GM23338 (cell line): ENCODE data around the gene VGLL4.

Experiments used
- CREB1 ChIP-seq: fragments of 250-450 bp; sonication (Bioruptor Pico); IDR thresholded peaks from 2 replicates; pipeline ENCODE4 v1.5.0; 2020; ENCODE audit warnings: low read depth, mild to moderate bottlenecking, moderate library complexity
- CTCF ChIP-seq, 2 experiments: fragments of 200-600 bp in 1 of 2; sonication (generic) in 1 of 2; conservative IDR thresholded peaks; 2 replicates each; pipeline versions ENCODE4 v1.5.1 to v1.6.1; 2016 to 2017; ENCODE audit warnings: antibody characterized with exemption in 2 of 2, low read depth in 2 of 2, mild to moderate bottlenecking in 2 of 2, moderate library complexity in 1 of 2
- ETS1 ChIP-seq: IDR thresholded peaks from 2 replicates; pipeline ENCODE4 v1.6.1; 2016; ENCODE audit warnings: antibody characterized with exemption
- EZH2 ChIP-seq: fragments of 200-600 bp; sonication (generic); IDR thresholded peaks from one replicate; pipeline ENCODE4 v1.8.0; 2017; ENCODE audit warnings: antibody characterized with exemption, mild to moderate bottlenecking, low read depth; ENCODE audit not compliant: unreplicated experiment
- EZH2phosphoT487 ChIP-seq: fragments of 200-600 bp; sonication (generic); IDR thresholded peaks from one replicate; pipeline ENCODE4 v1.8.1; 2018; ENCODE audit warnings: antibody characterized with exemption; ENCODE audit not compliant: unreplicated experiment
- NANOG ChIP-seq: IDR thresholded peaks from 2 replicates; pipeline ENCODE4 v1.6.1; 2016; ENCODE audit warnings: antibody characterized with exemption, borderline replicate concordance
- POLR2AphosphoS5 ChIP-seq: IDR thresholded peaks from 2 replicates; pipeline ENCODE4 v1.6.1; 2016; ENCODE audit warnings: antibody characterized with exemption, low read depth
- TF ChIP-seq, protein P1 (sequence below): IDR thresholded peaks from one replicate; pipeline ENCODE4 v1.6.1; 2018; ENCODE audit warnings: antibody characterized with exemption; ENCODE audit not compliant: unreplicated experiment

DNA sequence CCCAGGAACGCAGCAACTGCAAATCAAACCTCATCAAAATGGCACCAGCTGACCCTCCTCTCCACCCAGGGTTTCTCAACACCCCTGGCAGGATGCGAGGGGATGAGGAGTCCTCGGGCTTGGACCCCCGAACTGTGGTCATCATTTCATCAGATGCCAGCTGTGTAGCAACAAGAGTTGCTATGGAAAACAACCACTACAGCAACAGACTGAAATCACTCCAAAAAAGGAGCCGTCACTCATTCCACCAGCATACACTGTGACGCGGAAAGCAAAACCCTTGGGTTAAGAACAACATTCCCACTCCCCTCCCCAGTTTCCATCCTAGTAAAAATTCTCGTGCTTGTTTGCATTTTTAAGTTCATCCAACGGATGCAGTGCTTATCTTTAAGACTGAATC lies 40.1 kb downstream of the VGLL4 start:
- TF ChIP-seq CTCF (conservative IDR thresholded peaks at IDR 0.05; ENCODE audit: low read depth in 2 of 2) (no peak), EZH2 (no peak), CREB1 (CRISPR knock-in tag) (no peak), EZH2phosphoT487 (no peak), ETS1 (no peak), NANOG (no peak), POLR2AphosphoS5 (no peak)
- TF ChIP-seq, protein P1, sequence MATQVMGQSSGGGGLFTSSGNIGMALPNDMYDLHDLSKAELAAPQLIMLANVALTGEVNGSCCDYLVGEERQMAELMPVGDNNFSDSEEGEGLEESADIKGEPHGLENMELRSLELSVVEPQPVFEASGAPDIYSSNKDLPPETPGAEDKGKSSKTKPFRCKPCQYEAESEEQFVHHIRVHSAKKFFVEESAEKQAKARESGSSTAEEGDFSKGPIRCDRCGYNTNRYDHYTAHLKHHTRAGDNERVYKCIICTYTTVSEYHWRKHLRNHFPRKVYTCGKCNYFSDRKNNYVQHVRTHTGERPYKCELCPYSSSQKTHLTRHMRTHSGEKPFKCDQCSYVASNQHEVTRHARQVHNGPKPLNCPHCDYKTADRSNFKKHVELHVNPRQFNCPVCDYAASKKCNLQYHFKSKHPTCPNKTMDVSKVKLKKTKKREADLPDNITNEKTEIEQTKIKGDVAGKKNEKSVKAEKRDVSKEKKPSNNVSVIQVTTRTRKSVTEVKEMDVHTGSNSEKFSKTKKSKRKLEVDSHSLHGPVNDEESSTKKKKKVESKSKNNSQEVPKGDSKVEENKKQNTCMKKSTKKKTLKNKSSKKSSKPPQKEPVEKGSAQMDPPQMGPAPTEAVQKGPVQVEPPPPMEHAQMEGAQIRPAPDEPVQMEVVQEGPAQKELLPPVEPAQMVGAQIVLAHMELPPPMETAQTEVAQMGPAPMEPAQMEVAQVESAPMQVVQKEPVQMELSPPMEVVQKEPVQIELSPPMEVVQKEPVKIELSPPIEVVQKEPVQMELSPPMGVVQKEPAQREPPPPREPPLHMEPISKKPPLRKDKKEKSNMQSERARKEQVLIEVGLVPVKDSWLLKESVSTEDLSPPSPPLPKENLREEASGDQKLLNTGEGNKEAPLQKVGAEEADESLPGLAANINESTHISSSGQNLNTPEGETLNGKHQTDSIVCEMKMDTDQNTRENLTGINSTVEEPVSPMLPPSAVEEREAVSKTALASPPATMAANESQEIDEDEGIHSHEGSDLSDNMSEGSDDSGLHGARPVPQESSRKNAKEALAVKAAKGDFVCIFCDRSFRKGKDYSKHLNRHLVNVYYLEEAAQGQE = no peak
